MM.1S (cell line): ENCODE results near the gene SLC9A4.

ENCODE experiments used
- EZH2phosphoT487 ChIP-seq: fragments of 300-600 bp; sonication (generic); IDR thresholded peaks from 2 replicates; pipeline ENCODE4 v1.6.1; 2018; ENCODE audit warnings: antibody characterized with exemption, low read length
- TF ChIP-seq, protein P1 (sequence below): fragments of 300-600 bp; sonication (generic); IDR thresholded peaks from 2 replicates; pipeline ENCODE4 v1.5.1; 2016; ENCODE audit warnings: antibody characterized with exemption, low read length, mixed read lengths

DNA sequence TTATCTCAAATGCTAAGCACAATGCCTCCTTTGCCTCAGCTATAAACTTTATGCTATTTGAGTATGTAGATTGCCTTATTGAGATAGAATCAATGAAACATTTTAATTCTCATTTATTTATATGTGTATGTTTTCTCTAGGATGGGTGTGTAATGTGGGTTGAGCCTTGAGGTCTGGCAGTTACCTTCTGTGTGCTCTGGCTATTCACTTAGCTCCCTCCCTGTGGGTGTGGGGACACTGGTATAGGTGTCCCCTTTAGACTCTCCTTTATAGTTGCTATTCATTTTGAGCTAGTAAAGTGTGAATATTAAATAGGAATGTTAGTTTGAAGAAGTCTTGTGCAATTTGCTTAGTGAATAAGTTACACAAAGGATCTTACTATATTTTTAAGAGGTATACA is 1.8 kb downstream of the SLC9A4 start:
- TF ChIP-seq, protein P1, sequence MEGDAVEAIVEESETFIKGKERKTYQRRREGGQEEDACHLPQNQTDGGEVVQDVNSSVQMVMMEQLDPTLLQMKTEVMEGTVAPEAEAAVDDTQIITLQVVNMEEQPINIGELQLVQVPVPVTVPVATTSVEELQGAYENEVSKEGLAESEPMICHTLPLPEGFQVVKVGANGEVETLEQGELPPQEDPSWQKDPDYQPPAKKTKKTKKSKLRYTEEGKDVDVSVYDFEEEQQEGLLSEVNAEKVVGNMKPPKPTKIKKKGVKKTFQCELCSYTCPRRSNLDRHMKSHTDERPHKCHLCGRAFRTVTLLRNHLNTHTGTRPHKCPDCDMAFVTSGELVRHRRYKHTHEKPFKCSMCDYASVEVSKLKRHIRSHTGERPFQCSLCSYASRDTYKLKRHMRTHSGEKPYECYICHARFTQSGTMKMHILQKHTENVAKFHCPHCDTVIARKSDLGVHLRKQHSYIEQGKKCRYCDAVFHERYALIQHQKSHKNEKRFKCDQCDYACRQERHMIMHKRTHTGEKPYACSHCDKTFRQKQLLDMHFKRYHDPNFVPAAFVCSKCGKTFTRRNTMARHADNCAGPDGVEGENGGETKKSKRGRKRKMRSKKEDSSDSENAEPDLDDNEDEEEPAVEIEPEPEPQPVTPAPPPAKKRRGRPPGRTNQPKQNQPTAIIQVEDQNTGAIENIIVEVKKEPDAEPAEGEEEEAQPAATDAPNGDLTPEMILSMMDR = no peak
- TF ChIP-seq EZH2phosphoT487 = no peak
